K562 (cell line): Measurements from ENCODE around the gene RBM44. TPM values are rescaled to one million over a fixed set of nuclear protein-coding genes. Genes with fewer than 3 reads are reported as not detected.

Source experiments
- ATAC-seq: fragments of 200-7000 bp; cut with Tn5 transposase; 3 replicates; pipeline ENCODE4 v1.9.1; 2020; ENCODE audit warnings: moderate library complexity
- BruUV-seq: library from RNA; stranded (reverse); fragments of 400-500 nt; replicated peaks from 2 replicates; lab custom pipeline; 2021; lab: Mats Ljungman, UMichigan
- CTCF ChIA-PET: fragments of 300-600 bp; formaldehyde crosslinking; extraction: SDS; loops from one replicate; lab custom pipeline; 2021; ENCODE audit warnings: low intra/inter-chr PET ratio; lab: Yijun Ruan, JAX
- POLR2A ChIA-PET: fragments of 300-600, 350-650 bp; sonication (Branson Sonifier 250); formaldehyde crosslinking; extraction: SDS; loops from one replicate; lab custom pipeline; 2021; ENCODE audit warnings: antibody characterized with exemption, inconsistent platforms; lab: Yijun Ruan, JAX
- DNase-seq, 4 experiments: peaks; one replicate each; pipeline versions ENCODE4 v3.0.0 to v3.0.0-alpha.2; 2011 to 2018; ENCODE audit warnings: low spot score in 3 of 4, mixed read lengths in 3 of 4; ENCODE audit errors: extremely low read depth in 1 of 4
- FAIRE-seq: peaks from 2 replicates; lab custom pipeline; 2011; peaks lifted over from hg19 to GRCh38; lab: Jason Lieb, UNC
- H2AFZ ChIP-seq: 2 replicates; pipeline ENCODE4 v1.6.0; 2011; ENCODE audit warnings: low read depth, low read length, control low read depth, inconsistent platforms
- H3K27ac ChIP-seq: fragments of 200-600 bp; 3 replicates; pipeline ENCODE4 v1.8.0; 2011; ENCODE audit warnings: low read depth, mild to moderate bottlenecking, control low read depth, inconsistent platforms, low read length, moderate library complexity, mixed read lengths; ENCODE audit errors: extremely low read depth
- H3K27me3 ChIP-seq, 2 experiments: fragments of 300-600 bp in 1 of 2; 2 replicates in 1 of 2; 3 replicates in 1 of 2; pipeline versions ENCODE4 v1.6.0 to v1.8.0; 2011; ENCODE audit warnings: inconsistent platforms in 2 of 2, low read length in 2 of 2, mild to moderate bottlenecking in 1 of 2, mixed read lengths in 1 of 2, moderate library complexity in 1 of 2; ENCODE audit not compliant: control insufficient read depth in 2 of 2, insufficient read depth in 2 of 2
- H3K36me3 ChIP-seq: fragments of 300-600 bp; 3 replicates; pipeline ENCODE4 v1.8.0; 2011; ENCODE audit warnings: mild to moderate bottlenecking, low read length, inconsistent platforms; ENCODE audit not compliant: control insufficient read depth, insufficient read depth
- H3K4me1 ChIP-seq, 2 experiments: fragments of 200-600 bp in 1 of 2; replicated peaks in 1 of 2; 2 replicates in 1 of 2; 3 replicates in 1 of 2; pipeline versions ENCODE4 v1.5.1 to v1.8.0; 2011; ENCODE audit warnings: inconsistent platforms in 2 of 2, low read length in 2 of 2, mild to moderate bottlenecking in 1 of 2, mixed read lengths in 1 of 2, moderate library complexity in 1 of 2; ENCODE audit not compliant: control insufficient read depth in 2 of 2, insufficient read depth in 2 of 2
- H3K4me2 ChIP-seq: 2 replicates; pipeline ENCODE4 v1.6.1; 2011; ENCODE audit warnings: low read length, control low read depth, inconsistent platforms, mixed read lengths; ENCODE audit not compliant: insufficient read depth
- H3K4me3 ChIP-seq: fragments of 200-600 bp; sonication (generic), shearing (Covaris generic); 2 replicates; pipeline ENCODE4 v1.5.1; 2016; ENCODE audit warnings: control low read depth, inconsistent platforms
- H3K79me2 ChIP-seq: fragments of 200-600 bp; 3 replicates; pipeline ENCODE4 v1.8.0; 2011; ENCODE audit warnings: low read length, inconsistent platforms; ENCODE audit not compliant: control insufficient read depth, insufficient read depth
- H3K9ac ChIP-seq, 2 experiments: 2 replicates each; pipeline versions ENCODE4 v1.6.0 to v1.6.1; 2011; ENCODE audit warnings: low read depth in 2 of 2, low read length in 2 of 2, control low read depth in 1 of 2, inconsistent platforms in 1 of 2, mild to moderate bottlenecking in 1 of 2, mixed read lengths in 1 of 2; ENCODE audit not compliant: insufficient read depth in 1 of 2
- H3K9me1 ChIP-seq: one replicate; pipeline ENCODE4 v1.6.0; 2011; ENCODE audit warnings: inconsistent platforms, mild to moderate bottlenecking, low read length, moderate library complexity; ENCODE audit not compliant: control insufficient read depth, insufficient read depth
- H3K9me3 ChIP-seq: replicated peaks from 2 replicates; pipeline ENCODE4 v1.5.1; 2011; ENCODE audit warnings: low read depth, low read length, inconsistent platforms; ENCODE audit not compliant: control insufficient read depth, insufficient read depth
- H4K20me1 ChIP-seq: replicated peaks from 2 replicates; pipeline ENCODE4 v1.6.1; 2011; ENCODE audit warnings: low read length, inconsistent platforms, mixed read lengths; ENCODE audit not compliant: control insufficient read depth, insufficient read depth
- BHLHE40 ChIP-seq: IDR thresholded peaks from 2 replicates; pipeline ENCODE4 v1.6.1; 2011; ENCODE audit warnings: low read length, improper control_type of control experiment
- BMI1 ChIP-seq: fragments of 150-350 bp; IDR thresholded peaks from 2 replicates; pipeline ENCODE4 v1.6.1; 2014; ENCODE audit warnings: low read length
- C11orf30 ChIP-seq: fragments of 450-650 bp; IDR thresholded peaks from 2 replicates; pipeline ENCODE4 v1.6.1; 2016; ENCODE audit warnings: low read depth, mild to moderate bottlenecking
- CEBPG ChIP-seq, 3 experiments: fragments of 200-800 bp in 1 of 3; sonication (Bioruptor generic) in 1 of 3; sonication (generic) in 1 of 3; formaldehyde crosslinking in 1 of 3; IDR thresholded peaks in 2 of 3; conservative IDR thresholded peaks in 1 of 3; 2 replicates each; pipeline versions ENCODE4 v1.6.1 to v1.8.0; 2016 to 2022; ENCODE audit warnings: missing compliant biosample characterization in 2 of 3, missing genetic modification characterization in 2 of 3, mild to moderate bottlenecking in 1 of 3, missing genetic modification reagents in 1 of 3
- DACH1 ChIP-seq: fragments of 450-650 bp; IDR thresholded peaks from 2 replicates; pipeline ENCODE4 v1.6.1; 2018; ENCODE audit not compliant: partially characterized antibody
- DMBX1 ChIP-seq: fragments of 250-450 bp; sonication (Bioruptor Pico); IDR thresholded peaks from 2 replicates; pipeline ENCODE4 v1.8.0; 2022; ENCODE audit warnings: inconsistent platforms, mild to moderate bottlenecking, moderate library complexity, borderline replicate concordance
- ELF1 ChIP-seq: fragments of 200-800 bp; sonication (Bioruptor generic); IDR thresholded peaks from 2 replicates; pipeline ENCODE4 v1.6.1; 2016; ENCODE audit warnings: missing genetic modification characterization, missing compliant biosample characterization
- HLTF ChIP-seq: fragments of 450-650 bp; IDR thresholded peaks from 2 replicates; pipeline ENCODE4 v1.6.1; 2016
- MAFF ChIP-seq: IDR thresholded peaks from 2 replicates; pipeline ENCODE4 v1.6.1; 2012; ENCODE audit warnings: low read length, improper control_type of control experiment
- MAFG ChIP-seq: fragments of 450-650 bp; conservative IDR thresholded peaks from 2 replicates; pipeline ENCODE4 v1.6.1; 2016; ENCODE audit warnings: missing genetic modification characterization, missing compliant biosample characterization
- MBD2 ChIP-seq: sonication (generic); IDR thresholded peaks from 2 replicates; pipeline ENCODE4 v1.6.1; 2016; ENCODE audit warnings: low read depth, borderline replicate concordance
- POLR2H ChIP-seq: IDR thresholded peaks from 2 replicates; pipeline ENCODE4 v1.6.1; 2016; ENCODE audit warnings: missing genetic modification characterization, low read depth, mild to moderate bottlenecking, control low read depth, missing compliant biosample characterization, moderate library complexity
- RBBP5 ChIP-seq: fragments of 200-600 bp; sonication (generic); IDR thresholded peaks from 2 replicates; pipeline ENCODE4 v1.6.1; 2012; ENCODE audit warnings: borderline replicate concordance, mild to moderate bottlenecking, low read length, control low read depth, inconsistent platforms; ENCODE audit not compliant: insufficient read depth, poor library complexity, severe bottlenecking
- SMARCA5 ChIP-seq: fragments of 450-650 bp; IDR thresholded peaks from 2 replicates; pipeline ENCODE4 v1.6.1; 2016
- WHSC1 ChIP-seq: IDR thresholded peaks from one replicate; pipeline ENCODE4 v1.6.1; 2012; ENCODE audit warnings: low read length, control low read depth, inconsistent platforms
- ZNF316 ChIP-seq: fragments of 450-650 bp; IDR thresholded peaks from 2 replicates; pipeline ENCODE4 v1.6.1; 2016
- ZNF780A ChIP-seq: fragments of 250-450 bp; sonication (Bioruptor Pico); IDR thresholded peaks from 2 replicates; pipeline ENCODE4 v1.5.0; 2021; ENCODE audit warnings: mild to moderate bottlenecking
- ZZZ3 ChIP-seq: fragments of 450-650 bp; IDR thresholded peaks from 2 replicates; pipeline ENCODE4 v1.6.1; 2016; ENCODE audit warnings: antibody characterized with exemption, mild to moderate bottlenecking, moderate library complexity
- WGBS: fragments of 100-300 bp; shearing (Covaris generic); methylation state at CpG from one replicate; pipeline ENCODE4 v1.1.6; 2016; ENCODE audit warnings: low coverage, mixed read lengths; ENCODE audit not compliant: insufficient coverage; ENCODE audit errors: missing lambda C conversion rate; 5-methylcytosine and 5-hydroxymethylcytosine counted together
- in situ Hi-C: fragments of 300-500 bp; cut with MboI; formaldehyde crosslinking; loops from 4 replicates; pipeline ENCODE4 v1.15.0; 2018; ENCODE audit warnings: inconsistent platforms, mixed read lengths
- intact Hi-C: fragments of 100-400 bp; cut with micrococcal nuclease; formaldehyde crosslinking; loops from 2 replicates; pipeline ENCODE4 v1.14.2; 2022
- polyA plus RNA-seq, 8 experiments: library from polyadenylated mRNA; depleted of rRNA in 4 of 8; stranded (reverse) in 5 of 8; unstranded in 3 of 8; fragments of >200 nt; fragmentation: Nextera tagmentation in 2 of 8; fragmentation: Illumina TruSeq in 1 of 8; extraction: Ambion mirVana in 2 of 8; extraction: Trizol in 1 of 8; gene quantifications; 2 replicates each; pipeline versions ENCODE4 v1.2.1 to v1.2.3, GENCODE V29; 2011 to 2014; ENCODE audit warnings: inconsistent platforms in 1 of 8, missing spikeins in 1 of 8
- total RNA-seq, 7 experiments: library from RNA; depleted of rRNA in 6 of 7; stranded (reverse); fragments of >200 nt in 6 of 7; fragmentation: Illumina TruSeq in 2 of 7; extraction: Trizol in 2 of 7; gene quantifications; 2 replicates each; pipeline versions ENCODE4 v1.2.1 to v1.2.3, GENCODE V29; 2011 to 2021; ENCODE audit warnings: low replicate concordance in 1 of 7
- TF ChIP-seq, protein P1 (sequence below): fragments of 250-450 bp; sonication (Bioruptor Pico); IDR thresholded peaks from 2 replicates; pipeline ENCODE4 v1.8.0; 2021; ENCODE audit warnings: mild to moderate bottlenecking, moderate library complexity

The RBM44 gene
- total and polyA plus RNA-seq, 9 of the 15 experiments (the other 6 are each of a cell fraction or from before 2014, with no cell fraction given), result 0.04 to 0.25 (median 0.13) TPM

DNA sequence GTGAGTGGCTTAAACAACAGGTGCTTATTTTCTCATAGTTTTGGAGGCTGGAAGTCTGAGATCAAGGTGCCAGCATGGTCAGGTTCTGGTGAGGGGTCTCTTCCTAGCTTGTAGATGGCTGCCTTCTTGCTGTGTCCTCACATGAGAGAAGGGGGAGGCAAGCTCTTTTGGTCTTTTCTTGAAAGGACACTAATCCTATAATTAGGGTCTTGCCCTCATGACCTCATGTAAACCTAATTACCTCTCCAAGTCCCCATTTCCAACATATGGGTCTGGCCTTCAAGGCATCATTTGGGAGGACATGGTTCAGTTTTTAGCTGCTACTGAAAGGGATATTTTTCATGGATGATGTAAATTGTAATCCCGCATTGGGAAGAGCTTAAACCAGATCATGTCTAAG, 18.0 kb downstream of the RBM44 start:
- Histone ChIP-seq H3K27me3 (no peaks in the 10 kb centered on the region; a peak in 2 of 5 replicates), H3K79me2 (no peaks in the 10 kb centered on the region), H3K4me3 (no peak overlapping the region), H3K9me1 (no peaks in the 10 kb centered on the region), H4K20me1 (no peaks in the 10 kb centered on the region), H3K9ac (no peak overlapping the region), H3K4me1 (no peaks in the 10 kb centered on the region), H3K27ac (no peak overlapping the region), H3K4me2 (no peak overlapping the region), H2AFZ (no peak overlapping the region), H3K36me3 (no peaks in the 10 kb centered on the region), H3K9me3 (no peaks in the 10 kb centered on the region)
- in situ Hi-C loops (no loop called here), intact Hi-C loops (loop anchor here (2.0 kb wide), 1 partner anchor 22 kb away; no protein-coding TSS in a partner anchor)
- BruUV-seq, result no TSS peak
- ChIA-PET CTCF (no interaction called here), POLR2A (no interaction called here)
- no peak for DNase-seq
- TF ChIP-seq BMI1 (no peak), RBBP5 (no peak), MBD2 (no peak)
- no peak for ATAC-seq
- WGBS, result 0% methylated on average over 1 of the region's 1 CpG
- FAIRE-seq, result no peak

DNA sequence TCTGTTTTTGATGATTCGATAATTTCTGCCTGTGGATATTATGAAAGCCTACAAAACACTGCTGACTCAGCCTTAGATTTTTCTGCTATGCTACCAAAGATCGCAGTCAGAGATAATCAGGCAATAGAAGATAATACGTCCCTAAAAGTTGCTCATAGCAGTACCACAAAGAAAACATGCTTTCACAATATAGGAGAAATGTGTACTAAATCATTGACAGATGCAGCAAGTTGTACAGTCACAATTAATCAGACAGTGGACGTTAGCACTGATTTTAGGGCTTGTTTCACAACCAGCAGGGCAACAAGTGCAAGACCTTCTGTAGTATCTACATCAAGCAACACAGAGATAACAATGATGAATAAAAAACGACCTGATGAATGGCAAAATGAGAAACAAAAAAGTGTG, 19.5 kb downstream of the RBM44 start:
- FAIRE-seq (no peak), DNase-seq (no peak), ATAC-seq (no peak)
- Histone ChIP-seq H3K9me3 (no peaks in the 10 kb centered on the region), H3K4me1 (no peaks in the 10 kb centered on the region), H3K9ac (no peak overlapping the region), H3K27me3 (no peaks in the 10 kb centered on the region; a peak in 1 of 5 replicates), H3K79me2 (no peaks in the 10 kb centered on the region), H4K20me1 (no peaks in the 10 kb centered on the region), H3K4me3 (no peak overlapping the region), H3K27ac (no peak overlapping the region), H3K4me2 (no peak overlapping the region), H3K9me1 (no peaks in the 10 kb centered on the region), H3K36me3 (no peaks in the 10 kb centered on the region), H2AFZ (no peak overlapping the region)
- ChIA-PET POLR2A (no interaction called here), CTCF (no interaction called here)
- intact Hi-C loops, result no loop called here
- no TSS peak for BruUV-seq
- WGBS, result 3% methylated on average over 5 of the region's 5 CpGs
- in situ Hi-C loops, result no loop called here
- TF ChIP-seq WHSC1 (no peak), C11orf30 (peak; percentile 70), DMBX1 (CRISPR knock-in tag) (no peak), ELF1 (tag) (no peak), MAFF (peak; percentile 30; the same call in 1 of the 2 replicates), POLR2H (tag) (no peak), MAFG (tag) (peak; percentile 63), CEBPG (CRISPR knock-in tag; IDR thresholded peaks at IDR 0.05) (no peak), CEBPG (tag; conservative IDR thresholded peaks at IDR 0.05 in 1 of 2, IDR thresholded peaks at IDR 0.05 in 1 of 2) (peak in 1 of 2 experiments; percentile 33; a peak in 1 of 4 replicates), SMARCA5 (no peak), ZZZ3 (no peak), BHLHE40 (no peak), ZNF316 (peak; percentile 74), ZNF780A (no peak), HLTF (no peak), DACH1 (no peak)
- TF ChIP-seq, protein P1, sequence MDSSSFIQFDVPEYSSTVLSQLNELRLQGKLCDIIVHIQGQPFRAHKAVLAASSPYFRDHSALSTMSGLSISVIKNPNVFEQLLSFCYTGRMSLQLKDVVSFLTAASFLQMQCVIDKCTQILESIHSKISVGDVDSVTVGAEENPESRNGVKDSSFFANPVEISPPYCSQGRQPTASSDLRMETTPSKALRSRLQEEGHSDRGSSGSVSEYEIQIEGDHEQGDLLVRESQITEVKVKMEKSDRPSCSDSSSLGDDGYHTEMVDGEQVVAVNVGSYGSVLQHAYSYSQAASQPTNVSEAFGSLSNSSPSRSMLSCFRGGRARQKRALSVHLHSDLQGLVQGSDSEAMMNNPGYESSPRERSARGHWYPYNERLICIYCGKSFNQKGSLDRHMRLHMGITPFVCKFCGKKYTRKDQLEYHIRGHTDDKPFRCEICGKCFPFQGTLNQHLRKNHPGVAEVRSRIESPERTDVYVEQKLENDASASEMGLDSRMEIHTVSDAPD (CRISPR knock-in tag), result no peak
